ENCODE measurements around the gene VWA8. TPM values are rescaled to one million over a fixed set of nuclear protein-coding genes. Genes with fewer than 3 reads are reported as not detected.

Gene VWA8
- total RNA-seq, 2 experiments from 2014 or later = 14.9 to 17.4 TPM

GRCh38 chr13:41981951-41982715, 21.2 kb upstream of the VWA8 start:
- H3K4me1 Mint-ChIP-seq = peaks cover 2% of the 10 kb centered on the region
- no peaks in the 10 kb centered on the region for H3K36me3 Mint-ChIP-seq
- H3K4me3 Mint-ChIP-seq = no peak overlapping the region
- ATAC-seq (no peak), DNase-seq (no peak)
- H3K9me3 Mint-ChIP-seq (ENCODE audit: low read depth) = no peaks in the 10 kb centered on the region
- CTCF ChIA-PET = no interaction called here
- H3K27me3 Mint-ChIP-seq = peaks cover 17% of the 10 kb centered on the region
- H3K27ac Mint-ChIP-seq = no peak overlapping the region

- DNase-seq (no peak), ATAC-seq (no peak)
- H3K36me3 Mint-ChIP-seq = no peaks in the 10 kb centered on the region
- CTCF ChIA-PET = no interaction called here
- H3K9me3 Mint-ChIP-seq (ENCODE audit: low read depth) = no peaks in the 10 kb centered on the region
- no peak overlapping the region for H3K27ac Mint-ChIP-seq
- no peak overlapping the region for H3K4me3 Mint-ChIP-seq
- peaks cover 7% of the 10 kb centered on the region for H3K4me1 Mint-ChIP-seq
- peaks cover 5% of the 10 kb centered on the region for H3K27me3 Mint-ChIP-seq
Measured at GRCh38 chr13:41978007-41978406, 17.1 kb upstream of the VWA8 start.

- Mint-ChIP-seq H3K9me3 (ENCODE audit: low read depth) (no peaks in the 10 kb centered on the region), H3K36me3 (no peaks in the 10 kb centered on the region), H3K4me3 (no peak overlapping the region), H3K27me3 (no peaks in the 10 kb centered on the region), H3K4me1 (peaks cover 17% of the 10 kb centered on the region), H3K27ac (no peak overlapping the region)
- CTCF ChIA-PET = interaction anchor here (0.6 kb wide), 1 partner anchor 168 kb away, joined by 3 read pairs; no protein-coding TSS in a partner anchor
- ATAC-seq (no peak), DNase-seq (no peak)
Measured at GRCh38 chr13:41976476-41976875, 15.6 kb upstream of the VWA8 start.

- no peak for ATAC-seq
- CTCF ChIA-PET = no interaction called here
- H3K27ac Mint-ChIP-seq = no peak overlapping the region
- DNase-seq = no peak
- H3K27me3 Mint-ChIP-seq = no peaks in the 10 kb centered on the region
- no peaks in the 10 kb centered on the region for H3K9me3 Mint-ChIP-seq (ENCODE audit: low read depth)
- peaks cover 25% of the 10 kb centered on the region for H3K4me1 Mint-ChIP-seq
- no peaks in the 10 kb centered on the region for H3K36me3 Mint-ChIP-seq
- no peak overlapping the region for H3K4me3 Mint-ChIP-seq
Measured at GRCh38 chr13:41974262-41974900, 13.5 kb upstream of the VWA8 start.

GRCh38 chr13:41973247-41973741, 12.4 kb upstream of the VWA8 start:
- Mint-ChIP-seq H3K4me3 (no peak overlapping the region), H3K27me3 (no peaks in the 10 kb centered on the region), H3K9me3 (ENCODE audit: low read depth) (no peaks in the 10 kb centered on the region), H3K27ac (no peak overlapping the region), H3K36me3 (no peaks in the 10 kb centered on the region), H3K4me1 (peaks cover 25% of the 10 kb centered on the region)
- CTCF ChIA-PET = no interaction called here
- ATAC-seq (no peak), DNase-seq (no peak)

- H3K27ac Mint-ChIP-seq = no peak overlapping the region
- peaks cover 23% of the 10 kb centered on the region for H3K4me1 Mint-ChIP-seq
Measured at GRCh38 chr13:41971848-41972247, 10.9 kb upstream of the VWA8 start.

GRCh38 chr13:41970918-41971317, 10.0 kb upstream of the VWA8 start:
- ATAC-seq (no peak), DNase-seq (no peak)
- no peak overlapping the region for H3K27ac Mint-ChIP-seq
- CTCF ChIA-PET = interaction anchor here (1.2 kb wide), 2 partner anchors 9 to 10 kb away, joined by 3 read pairs; partner anchors contain the start of gene VWA8
- no peaks in the 10 kb centered on the region for H3K27me3 Mint-ChIP-seq
- H3K9me3 Mint-ChIP-seq (ENCODE audit: low read depth) = no peaks in the 10 kb centered on the region
- H3K36me3 Mint-ChIP-seq = no peaks in the 10 kb centered on the region
- H3K4me3 Mint-ChIP-seq = no peak overlapping the region
- H3K4me1 Mint-ChIP-seq = peaks cover 23% of the 10 kb centered on the region

More at GRCh38 chr13:41971848-41972247, 10.9 kb upstream of the VWA8 start:
- ATAC-seq (no peak), DNase-seq (no peak)
- Mint-ChIP-seq H3K9me3 (ENCODE audit: low read depth) (no peaks in the 10 kb centered on the region), H3K27me3 (no peaks in the 10 kb centered on the region), H3K4me3 (no peak overlapping the region), H3K36me3 (no peaks in the 10 kb centered on the region)
- CTCF ChIA-PET = interaction anchor here (1.2 kb wide), 2 partner anchors 10 to 11 kb away, joined by 3 read pairs; partner anchors contain the start of gene VWA8

- ATAC-seq (no peak), DNase-seq (no peak)
- CTCF ChIA-PET = no interaction called here
- H3K36me3 Mint-ChIP-seq = no peaks in the 10 kb centered on the region
- H3K4me3 Mint-ChIP-seq = no peak overlapping the region
- H3K27ac Mint-ChIP-seq = no peak overlapping the region
- H3K27me3 Mint-ChIP-seq = no peaks in the 10 kb centered on the region
- no peaks in the 10 kb centered on the region for H3K9me3 Mint-ChIP-seq (ENCODE audit: low read depth)
- peaks cover 23% of the 10 kb centered on the region for H3K4me1 Mint-ChIP-seq
Measured at GRCh38 chr13:41970022-41970421, 9.1 kb upstream of the VWA8 start.

- no peak for DNase-seq
- CTCF ChIA-PET = no interaction called here
- H3K4me1 Mint-ChIP-seq = peaks cover 18% of the 10 kb centered on the region
- H3K4me3 Mint-ChIP-seq = no peak overlapping the region
- H3K27me3 Mint-ChIP-seq = no peaks in the 10 kb centered on the region
- H3K27ac Mint-ChIP-seq = no peak overlapping the region
- H3K36me3 Mint-ChIP-seq = no peaks in the 10 kb centered on the region
- H3K9me3 Mint-ChIP-seq (ENCODE audit: low read depth) = no peaks in the 10 kb centered on the region
- no peak for ATAC-seq
Measured at GRCh38 chr13:41969072-41969471, 8.2 kb upstream of the VWA8 start.

GRCh38 chr13:41966671-41967070, 5.8 kb upstream of the VWA8 start:
- Mint-ChIP-seq H3K4me1 (peaks cover 23% of the 10 kb centered on the region), H3K36me3 (no peaks in the 10 kb centered on the region), H3K9me3 (ENCODE audit: low read depth) (no peaks in the 10 kb centered on the region), H3K4me3 (no peak overlapping the region), H3K27me3 (no peaks in the 10 kb centered on the region), H3K27ac (no peak overlapping the region)
- no peak for DNase-seq
- ATAC-seq = no peak
- CTCF ChIA-PET = interaction anchor here (0.8 kb wide), 1 partner anchor 9 kb away, joined by 3 read pairs; no protein-coding TSS in a partner anchor

- H3K27ac Mint-ChIP-seq = no peak overlapping the region
- H3K27me3 Mint-ChIP-seq = no peaks in the 10 kb centered on the region
- H3K4me1 Mint-ChIP-seq = peaks cover 39% of the 10 kb centered on the region
- DNase-seq = no peak
- no peaks in the 10 kb centered on the region for H3K36me3 Mint-ChIP-seq
- no peak for ATAC-seq
- no peaks in the 10 kb centered on the region for H3K9me3 Mint-ChIP-seq (ENCODE audit: low read depth)
- CTCF ChIA-PET = no interaction called here
- H3K4me3 Mint-ChIP-seq = no peak overlapping the region
Measured at GRCh38 chr13:41962994-41963393, 2.1 kb upstream of the VWA8 start.

- H3K27ac Mint-ChIP-seq = peak overlapping the region; percentile 90
- H3K9me3 Mint-ChIP-seq (ENCODE audit: low read depth) = no peaks in the 10 kb centered on the region
- CTCF ChIA-PET = interaction anchor here (0.6 to 1.4 kb wide), 4 partner anchors 10 to 68 kb away, joined by 3 to 5 read pairs (median 3); no protein-coding TSS in a partner anchor
- H3K4me1 Mint-ChIP-seq = peaks cover 39% of the 10 kb centered on the region
- peak overlapping the region; percentile 87 for H3K4me3 Mint-ChIP-seq
- H3K27me3 Mint-ChIP-seq = no peaks in the 10 kb centered on the region
- peaks cover 3% of the 10 kb centered on the region for H3K36me3 Mint-ChIP-seq
- ATAC-seq (no peak), DNase-seq (no peak)
Measured at GRCh38 chr13:41961466-41961760, 504 bp upstream of the VWA8 start.

- Mint-ChIP-seq H3K9me3 (ENCODE audit: low read depth) (no peaks in the 10 kb centered on the region), H3K27me3 (no peaks in the 10 kb centered on the region), H3K27ac (peak overlapping the region; percentile 75), H3K4me1 (peaks cover 39% of the 10 kb centered on the region), H3K4me3 (peak overlapping the region; percentile 87), H3K36me3 (peaks cover 3% of the 10 kb centered on the region)
- ATAC-seq (no peak), DNase-seq (no peak)
- CTCF ChIA-PET = no interaction called here
Measured at GRCh38 chr13:41960211-41960636, 685 bp downstream of the VWA8 start.

- DNase-seq (no peak), ATAC-seq (no peak)
- Mint-ChIP-seq H3K4me3 (no peak overlapping the region), H3K4me1 (peaks cover 23% of the 10 kb centered on the region), H3K9me3 (ENCODE audit: low read depth) (no peaks in the 10 kb centered on the region), H3K27me3 (no peaks in the 10 kb centered on the region), H3K27ac (no peak overlapping the region), H3K36me3 (peaks cover 8% of the 10 kb centered on the region)
- CTCF ChIA-PET = no interaction called here
Measured at GRCh38 chr13:41956272-41956671, 4.6 kb downstream of the VWA8 start.

Measured in activated CD8-positive, alpha-beta memory T cell treated with anti-CD3 and anti-CD28 coated beads, Interleukin-2, amount 10 ng/mL, durations not matched to agents 7 days and 5 days (primary cell).